Right kidney (tissue), 1 donor: ENCODE data around the gene MAB21L4.

Experiments used
- DNase-seq: peaks from one replicate; pipeline ENCODE4 v3.0.0-alpha.2; 2016

The MAB21L4 gene

GRCh38 chr2:240925568-240926515, 29.9 kb upstream of the MAB21L4 start:
- DNase-seq = no peak

GRCh38 chr2:240925191-240925567, 29.2 kb upstream of the MAB21L4 start:
- DNase-seq = no peak

- DNase-seq = no peak
These were observed 27.1 kb upstream of the MAB21L4 start for GRCh38 chr2:240922982-240923537.

GRCh38 chr2:240922245-240922981, 26.5 kb upstream of the MAB21L4 start:
- DNase-seq = no peak

GRCh38 chr2:240921995-240922244, 26.0 kb upstream of the MAB21L4 start:
- DNase-seq = no peak

- no peak for DNase-seq
These were observed 25.5 kb upstream of the MAB21L4 start for GRCh38 chr2:240921311-240921994.

GRCh38 chr2:240920783-240921231, 24.9 kb upstream of the MAB21L4 start:
- DNase-seq = no peak

GRCh38 chr2:240919786-240920782, 24.1 kb upstream of the MAB21L4 start:
- DNase-seq = no peak

GRCh38 chr2:240919161-240919781, 23.3 kb upstream of the MAB21L4 start:
- DNase-seq = no peak

- DNase-seq = peak; percentile 1
These were observed 22.5 kb upstream of the MAB21L4 start for GRCh38 chr2:240918258-240919091.

- peak; percentile 2 for DNase-seq
These were observed 21.8 kb upstream of the MAB21L4 start for GRCh38 chr2:240917684-240918257.

GRCh38 chr2:240917009-240917683, 21.2 kb upstream of the MAB21L4 start:
- DNase-seq = peak; percentile 24

GRCh38 chr2:240916571-240917008, 20.6 kb upstream of the MAB21L4 start:
- peak; percentile 64 for DNase-seq

- peak; percentile 59 for DNase-seq
These were observed 19.8 kb upstream of the MAB21L4 start for GRCh38 chr2:240915526-240916341.

GRCh38 chr2:240914645-240915525, 18.9 kb upstream of the MAB21L4 start:
- DNase-seq = no peak

GRCh38 chr2:240913810-240914644, 18.1 kb upstream of the MAB21L4 start:
- peak; percentile 70 for DNase-seq
